Measurements from ENCODE around the gene PCBP3. TPM values are rescaled to one million over a fixed set of nuclear protein-coding genes. Genes with fewer than 3 reads are reported as not detected.

The PCBP3 gene
- polyA plus RNA-seq, 1 experiment: 1.6 TPM

GRCh38 chr21:45861156-45861870, 217.8 kb downstream of the PCBP3 start:
- no peaks in the 10 kb centered on the region for H3K27me3 ChIP-seq (ENCODE audit: control insufficient read depth, insufficient read depth, low read length)
- CTCF ChIA-PET: no interaction called here
- no peak overlapping the region for H3K4me3 ChIP-seq (ENCODE audit: low read depth, low read length)
- peaks cover 25% of the 10 kb centered on the region for H3K9me3 ChIP-seq (ENCODE audit: control insufficient read depth, insufficient read depth, low read length)
- POLR2A ChIA-PET: no interaction called here
- no peak overlapping the region for H3K27ac ChIP-seq (ENCODE audit: low read depth, low read length)
- no peak for TF ChIP-seq CTCF (IDR thresholded peaks at IDR 0.05; ENCODE audit: low read depth, low read length)
- DNase-seq (ENCODE audit: low read depth, low spot score): no peak

DNA sequence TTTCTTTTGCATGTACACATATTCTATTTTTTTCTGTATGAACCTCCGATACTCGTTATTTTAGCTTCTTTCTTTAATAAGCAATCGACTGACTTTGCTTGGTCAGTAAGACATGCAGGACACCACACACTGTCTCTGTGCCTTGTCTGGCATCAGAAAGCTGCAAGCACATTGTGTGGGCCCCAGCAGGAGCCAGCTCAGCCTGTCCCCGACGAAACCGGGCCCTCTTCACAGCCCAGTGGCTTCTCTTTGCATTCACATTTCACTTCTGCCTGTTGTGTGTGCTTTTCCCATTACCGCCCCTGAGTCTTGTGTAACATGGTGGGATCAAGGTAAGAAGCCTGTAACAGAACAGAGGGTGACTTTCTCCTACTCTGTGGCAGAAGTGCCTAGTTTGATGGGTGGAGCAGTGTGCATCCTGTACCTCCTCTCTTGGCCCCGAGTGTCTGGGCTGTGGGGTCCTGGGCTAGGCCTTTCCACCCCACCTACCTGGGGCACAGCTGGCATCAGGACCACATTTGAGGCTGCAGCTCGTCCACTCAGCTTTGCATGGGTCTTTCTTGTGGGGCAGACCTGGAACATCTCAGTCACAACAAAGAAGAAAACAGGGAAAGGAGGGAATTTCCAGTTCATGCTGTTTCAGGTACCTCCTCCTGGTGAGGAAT, 219.2 kb downstream of the PCBP3 start:
- Histone ChIP-seq H3K4me3 (ENCODE audit: low read depth, low read length) (no peak overlapping the region), H3K27me3 (ENCODE audit: control insufficient read depth, insufficient read depth, low read length) (no peaks in the 10 kb centered on the region), H3K9me3 (ENCODE audit: control insufficient read depth, insufficient read depth, low read length) (peaks cover 32% of the 10 kb centered on the region), H3K27ac (ENCODE audit: low read depth, low read length) (no peak overlapping the region)
- ChIA-PET POLR2A (no interaction called here), CTCF (no interaction called here)
- DNase-seq (ENCODE audit: low read depth, low spot score): no peak
- no peak for TF ChIP-seq CTCF (IDR thresholded peaks at IDR 0.05; ENCODE audit: low read depth, low read length)

DNA sequence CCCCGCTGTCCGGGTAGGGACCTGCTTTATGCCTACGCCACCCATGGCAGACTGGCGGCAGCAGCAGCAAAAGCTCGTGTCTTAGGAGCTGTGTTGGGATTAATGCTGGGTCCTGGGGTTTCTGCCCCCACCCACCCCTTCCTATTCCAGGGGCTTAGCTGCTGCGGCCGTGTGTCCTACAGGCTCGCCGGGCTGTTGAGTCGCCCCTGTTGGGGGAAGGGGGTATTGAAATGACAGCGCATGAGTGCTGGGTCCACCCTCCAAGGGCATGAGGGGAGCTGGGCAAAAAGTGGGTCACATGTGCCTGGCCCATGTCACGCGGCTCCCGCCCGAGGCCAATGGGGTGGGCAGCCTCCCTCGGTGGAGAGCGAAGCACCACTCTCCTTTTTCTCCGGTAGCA, 219.7 kb downstream of the PCBP3 start:
- Histone ChIP-seq H3K27me3 (ENCODE audit: control insufficient read depth, insufficient read depth, low read length) (no peaks in the 10 kb centered on the region), H3K27ac (ENCODE audit: low read depth, low read length) (no peak overlapping the region), H3K4me3 (ENCODE audit: low read depth, low read length) (no peak overlapping the region), H3K9me3 (ENCODE audit: control insufficient read depth, insufficient read depth, low read length) (peaks cover 35% of the 10 kb centered on the region)
- no peak for DNase-seq (ENCODE audit: low read depth, low spot score)
- ChIA-PET CTCF (no interaction called here), POLR2A (no interaction called here)
- TF ChIP-seq CTCF (IDR thresholded peaks at IDR 0.05; ENCODE audit: low read depth, low read length): no peak

DNA sequence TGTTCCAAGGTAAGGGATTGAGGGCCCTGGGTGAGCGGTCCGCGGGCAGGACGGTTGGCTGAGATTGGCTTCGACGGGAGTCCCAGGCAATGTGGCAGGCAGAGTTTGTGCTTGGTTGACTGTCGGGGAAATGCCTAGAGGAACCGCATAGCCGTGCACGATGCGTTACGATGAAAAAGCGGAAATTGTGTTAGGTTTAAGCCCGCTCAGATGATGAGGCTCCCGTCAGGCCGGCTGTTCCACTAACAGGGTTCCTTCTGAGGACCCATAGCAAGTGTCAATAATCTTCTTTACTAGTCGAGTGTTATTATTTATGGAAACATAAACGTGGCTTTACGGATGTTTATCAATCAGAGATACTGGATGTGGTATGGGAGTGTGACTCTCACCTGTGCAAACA, 220.2 kb downstream of the PCBP3 start:
- no peak for TF ChIP-seq CTCF (IDR thresholded peaks at IDR 0.05; ENCODE audit: low read depth, low read length)
- CTCF ChIA-PET: no interaction called here
- no peak for DNase-seq (ENCODE audit: low read depth, low spot score)
- peaks cover 37% of the 10 kb centered on the region for H3K9me3 ChIP-seq (ENCODE audit: control insufficient read depth, insufficient read depth, low read length)
- no peak overlapping the region for H3K4me3 ChIP-seq (ENCODE audit: low read depth, low read length)
- H3K27ac ChIP-seq (ENCODE audit: low read depth, low read length): no peak overlapping the region
- no peaks in the 10 kb centered on the region for H3K27me3 ChIP-seq (ENCODE audit: control insufficient read depth, insufficient read depth, low read length)
- POLR2A ChIA-PET: interaction anchor here (1.1 kb wide), 1 partner anchor 57 kb away, joined by 3 read pairs; no protein-coding TSS in a partner anchor

- no peak overlapping the region for H3K27ac ChIP-seq (ENCODE audit: low read depth, low read length)
Observed at GRCh38 chr21:45864436-45864835, 220.9 kb downstream of the PCBP3 start.

More at GRCh38 chr21:45864436-45864835, 220.9 kb downstream of the PCBP3 start:
- Histone ChIP-seq H3K4me3 (ENCODE audit: low read depth, low read length) (no peak overlapping the region), H3K27me3 (ENCODE audit: control insufficient read depth, insufficient read depth, low read length) (no peaks in the 10 kb centered on the region), H3K9me3 (ENCODE audit: control insufficient read depth, insufficient read depth, low read length) (peaks cover 37% of the 10 kb centered on the region)
- POLR2A ChIA-PET: interaction anchor here (1.1 kb wide), 1 partner anchor 56 kb away, joined by 3 read pairs; no protein-coding TSS in a partner anchor
- no peak for TF ChIP-seq CTCF (IDR thresholded peaks at IDR 0.05; ENCODE audit: low read depth, low read length)
- CTCF ChIA-PET: no interaction called here
- no peak for DNase-seq (ENCODE audit: low read depth, low spot score)
